ENCODE measurements around the gene PROSER2.
A peak's percentile ranks its signal among the peaks of the same experiment; 100 is the strongest.
"Not testable (repeated sequence)": the region's sequence is repeated elsewhere in the genome, so short reads cannot be mapped to it uniquely, and the experiment has no call there.

Gene PROSER2

DNA sequence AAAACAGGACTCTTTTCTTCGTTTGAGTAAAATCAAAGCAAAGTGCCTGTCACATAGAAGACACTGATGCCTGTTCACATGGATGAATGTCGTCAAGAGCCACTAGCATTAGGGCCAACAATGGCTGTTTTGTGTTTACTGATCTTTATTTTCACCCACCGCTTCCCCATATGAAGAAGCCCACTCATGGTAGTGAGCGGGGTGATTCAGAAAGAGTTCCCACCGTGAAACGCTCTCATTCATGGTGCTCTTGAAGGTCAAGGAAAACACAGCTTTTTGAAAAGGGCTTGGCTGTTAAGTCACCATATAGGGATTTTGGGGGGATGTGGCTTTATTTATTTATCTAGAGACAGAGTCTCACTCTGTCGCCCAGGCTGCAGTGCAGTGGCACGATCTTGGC lies 12.5 kb downstream of the PROSER2 start:
- DNase-seq (ENCODE audit: low read depth in 2 of 3, low spot score in 2 of 3): no peak

DNA sequence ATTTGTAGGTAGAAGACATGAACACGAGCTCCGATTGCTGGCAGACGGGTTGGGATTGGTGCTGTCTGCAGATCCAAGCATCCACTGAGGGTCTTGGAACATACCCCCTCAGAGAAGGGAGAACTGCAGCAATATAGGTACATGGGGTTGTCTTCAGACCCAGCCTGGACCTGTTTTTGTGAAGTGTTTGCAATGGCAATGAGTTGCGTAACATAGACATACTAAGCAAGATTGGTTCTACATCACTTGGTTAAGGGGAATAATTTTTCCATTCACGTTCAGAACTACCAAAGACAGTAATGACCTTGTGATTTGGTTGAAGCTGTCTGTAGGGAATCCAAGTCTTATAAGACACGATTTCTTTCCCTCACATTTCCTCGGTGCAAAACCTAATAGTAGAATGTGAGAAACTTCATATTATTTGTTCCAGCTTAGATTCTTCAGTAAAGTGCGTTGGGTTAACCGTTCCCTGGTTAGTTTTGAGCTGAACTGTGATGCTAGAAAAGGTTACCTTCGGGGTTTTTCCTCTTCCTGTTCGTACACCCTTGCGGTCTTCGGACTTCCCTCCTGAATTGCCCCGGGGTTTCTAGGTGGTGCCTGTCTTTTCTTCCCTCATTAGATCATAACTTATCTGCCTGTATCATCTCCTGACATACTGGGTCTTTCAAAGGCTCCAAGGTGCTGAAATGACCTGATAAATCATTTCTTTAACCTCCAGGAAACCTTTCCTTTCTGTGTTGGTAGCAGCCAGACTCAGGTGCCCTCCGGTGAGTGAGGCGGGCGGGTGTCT lies 14.4 kb downstream of the PROSER2 start:
- no peak for DNase-seq (ENCODE audit: low read depth in 2 of 3, low spot score in 2 of 3)

GRCh38 chr10:11838298-11838852 lies 15.2 kb downstream of the PROSER2 start:
- DNase-seq (ENCODE audit: low read depth in 2 of 3, low spot score in 2 of 3): no peak

GRCh38 chr10:11841375-11841774 lies 18.2 kb downstream of the PROSER2 start:
- no peak for DNase-seq (ENCODE audit: low read depth in 2 of 3, low spot score in 2 of 3)

DNA sequence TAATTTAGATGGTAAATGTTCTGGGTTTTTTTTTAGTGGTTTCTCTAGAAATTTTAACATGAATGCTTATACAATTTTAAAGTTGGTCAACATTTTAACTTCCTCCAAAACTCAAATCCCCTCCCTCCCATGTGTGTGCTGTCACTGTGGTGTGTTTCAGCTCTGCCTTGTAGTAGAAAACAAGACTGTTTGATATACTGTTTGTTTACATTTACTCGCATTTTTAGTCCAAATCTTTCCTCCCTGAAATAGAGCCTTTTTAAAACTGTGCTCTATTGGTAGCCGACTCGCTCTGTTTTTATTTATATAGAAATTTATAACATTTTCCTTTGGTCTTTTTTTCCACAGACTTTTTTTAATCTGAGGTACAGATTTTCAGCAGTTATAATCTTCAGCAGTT lies 19.3 kb downstream of the PROSER2 start:
- DNase-seq (ENCODE audit: low read depth in 2 of 3, low spot score in 2 of 3): no peak

GRCh38 chr10:11845113-11845512 lies 22.0 kb downstream of the PROSER2 start:
- no peak for DNase-seq (ENCODE audit: low read depth in 2 of 3, low spot score in 2 of 3)

GRCh38 chr10:11846542-11846941 lies 23.4 kb downstream of the PROSER2 start:
- no peak for DNase-seq (ENCODE audit: low read depth in 2 of 3, low spot score in 2 of 3)

- no peak for DNase-seq (ENCODE audit: low read depth in 2 of 3, low spot score in 2 of 3)
These were observed 26.1 kb downstream of the PROSER2 start for GRCh38 chr10:11849277-11849676.

- no peak for DNase-seq (ENCODE audit: low read depth in 2 of 3, low spot score in 2 of 3)
These were observed 26.8 kb downstream of the PROSER2 start for GRCh38 chr10:11849911-11850310.

- DNase-seq (ENCODE audit: low read depth in 2 of 3, low spot score in 2 of 3): no peak
These were observed 28.8 kb downstream of the PROSER2 start for GRCh38 chr10:11851910-11852309.

DNA sequence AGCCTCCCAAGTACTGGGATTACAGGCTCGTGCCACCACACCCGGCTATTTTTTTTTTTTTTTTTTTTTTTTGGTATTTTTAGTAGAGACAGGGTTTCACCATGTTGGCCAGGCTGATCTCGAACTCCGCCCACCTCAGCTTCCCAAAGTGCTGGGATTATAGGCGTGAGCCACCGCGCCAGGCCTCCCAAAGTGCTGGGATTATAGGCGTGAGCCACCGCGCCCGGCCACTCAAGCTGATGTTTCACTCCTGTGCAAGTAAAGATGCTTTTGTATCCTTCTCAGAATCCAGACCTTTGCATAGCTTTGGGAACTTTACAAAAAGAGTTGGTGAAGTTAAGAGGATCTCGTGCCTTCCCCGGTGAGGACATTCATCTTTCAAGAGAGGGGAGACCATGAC lies 29.5 kb downstream of the PROSER2 start:
- DNase-seq (ENCODE audit: low read depth in 2 of 3, low spot score in 2 of 3): not testable (repeated sequence)

- DNase-seq (ENCODE audit: low read depth in 2 of 3, low spot score in 2 of 3): no peak
These were observed 30.3 kb downstream of the PROSER2 start for GRCh38 chr10:11853468-11853867.

DNA sequence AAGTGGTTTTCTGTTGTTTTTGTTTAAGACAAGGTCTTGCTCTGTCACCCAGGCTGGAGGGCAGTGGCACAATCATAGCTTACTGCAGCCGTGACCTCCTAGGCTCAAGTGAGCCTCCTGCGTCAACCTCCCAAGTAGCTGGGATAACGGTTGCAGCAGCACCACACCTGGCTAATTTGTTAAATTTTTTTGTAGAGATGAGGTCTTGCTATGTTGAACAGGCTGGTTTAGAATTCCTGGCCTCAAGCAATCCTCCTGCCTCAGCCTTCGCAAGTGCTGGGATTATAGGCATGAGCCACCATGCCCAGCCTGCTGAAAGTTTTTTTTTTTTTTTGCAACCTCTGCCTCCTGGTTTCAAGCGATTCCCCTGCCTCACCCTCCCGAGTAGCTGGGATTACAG lies 31.1 kb downstream of the PROSER2 start:
- no peak for DNase-seq (ENCODE audit: low read depth in 2 of 3, low spot score in 2 of 3)

DNA sequence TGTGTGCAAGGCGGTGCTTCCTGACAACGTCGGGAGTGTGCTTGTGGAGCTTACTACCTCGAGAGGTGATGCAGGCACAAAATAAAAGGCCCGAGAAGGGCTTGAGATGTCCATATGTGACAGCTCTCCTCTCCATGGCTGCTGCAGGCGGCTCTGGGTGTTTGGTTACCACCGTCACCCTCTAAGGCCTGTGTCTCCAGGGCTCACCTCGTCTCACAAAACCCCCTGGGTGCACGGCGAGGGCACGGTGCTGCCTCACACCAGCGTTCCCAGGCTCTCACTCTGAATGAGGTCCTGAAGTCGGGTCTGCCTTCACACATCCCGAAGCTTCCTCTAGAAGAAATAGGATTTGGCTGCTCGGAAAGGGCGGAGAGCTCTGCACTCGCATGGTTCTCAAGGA lies 32.9 kb downstream of the PROSER2 start:
- DNase-seq (ENCODE audit: low read depth in 2 of 3, low spot score in 2 of 3): no peak

GRCh38 chr10:11856678-11857077 lies 33.5 kb downstream of the PROSER2 start:
- DNase-seq (ENCODE audit: low read depth in 2 of 3, low spot score in 2 of 3): no peak

DNA sequence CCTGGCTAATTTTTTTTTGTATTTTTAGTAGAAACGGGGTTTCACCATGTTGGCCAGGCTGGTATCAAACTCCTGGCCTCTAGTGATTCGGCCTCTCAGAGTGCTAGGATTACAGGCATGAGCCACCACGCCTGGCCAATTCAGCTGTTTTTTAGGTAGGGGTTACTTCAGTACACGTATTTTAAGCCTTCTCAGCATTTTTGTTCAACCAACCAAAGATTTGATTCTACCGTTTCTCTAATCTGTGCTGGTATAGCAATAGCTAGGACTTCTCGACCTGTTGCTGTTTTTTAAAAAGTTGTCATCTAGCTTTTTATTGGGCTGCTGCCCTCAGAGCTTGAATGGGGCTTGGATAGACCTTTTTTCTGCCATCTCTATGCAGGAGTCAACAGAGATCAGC lies 34.9 kb downstream of the PROSER2 start:
- no peak for DNase-seq (ENCODE audit: low read depth in 2 of 3, low spot score in 2 of 3)

- no peak for DNase-seq (ENCODE audit: low read depth in 2 of 3, low spot score in 2 of 3)
These were observed 38.2 kb downstream of the PROSER2 start for GRCh38 chr10:11861341-11861740.

DNA sequence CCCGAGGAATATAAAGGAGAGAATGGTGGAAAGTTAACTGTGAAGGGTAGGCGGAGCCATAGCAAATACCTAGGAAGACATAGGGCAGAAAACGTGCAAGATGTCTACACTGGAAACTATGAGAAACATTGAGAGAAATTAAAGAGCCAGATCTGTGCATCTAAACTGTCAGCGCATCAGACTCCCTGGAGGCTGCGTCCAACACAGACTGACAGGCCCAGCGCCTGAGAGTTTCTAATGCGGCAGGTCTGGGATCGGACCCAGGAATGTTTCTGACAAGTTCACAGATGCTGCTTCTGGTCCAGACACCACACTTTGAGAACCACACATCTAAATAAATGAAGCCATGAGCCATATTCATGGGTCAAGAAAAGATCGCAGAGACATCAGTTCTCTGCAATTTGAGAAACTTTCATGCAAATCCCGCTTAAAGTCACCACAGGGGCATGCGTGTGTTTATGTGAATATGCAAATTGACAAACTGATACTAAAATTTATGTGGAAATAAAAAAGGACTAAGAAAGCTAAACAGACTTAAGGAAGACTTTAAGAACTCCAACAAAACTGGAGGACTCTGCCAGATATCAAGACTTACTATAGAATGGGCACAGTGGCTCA lies 38.8 kb downstream of the PROSER2 start:
- DNase-seq (ENCODE audit: low read depth in 2 of 3, low spot score in 2 of 3): no peak

GRCh38 chr10:11863353-11864109 lies 40.4 kb downstream of the PROSER2 start:
- peak in 1 of 3 experiments; percentile 34 for DNase-seq (ENCODE audit: low read depth in 2 of 3, low spot score in 2 of 3)

- no peak for DNase-seq (ENCODE audit: low read depth in 2 of 3, low spot score in 2 of 3)
These were observed 41.6 kb downstream of the PROSER2 start for GRCh38 chr10:11864727-11865126.

GRCh38 chr10:11865561-11865960 lies 42.4 kb downstream of the PROSER2 start:
- DNase-seq (ENCODE audit: low read depth in 2 of 3, low spot score in 2 of 3): no peak
